HFFc6 (cell line): ENCODE results near the gene INPP5K. TPM values are rescaled to one million over a fixed set of nuclear protein-coding genes. Genes with fewer than 3 reads are reported as not detected.
"Not testable (repeated sequence)": the region's sequence is repeated elsewhere in the genome, so short reads cannot be mapped to it uniquely, and the experiment has no call there.

Experiments used
- DNase-seq: peaks from one replicate; pipeline ENCODE4 v3.0.0-alpha.2; 2018
- H3K27ac Mint-ChIP-seq: 2 replicates; pipeline ENCODE4 v1.8.0; 2020; ENCODE audit warnings: mild to moderate bottlenecking, mixed read lengths
- H3K27me3 Mint-ChIP-seq: 2 replicates; pipeline ENCODE4 v1.8.0; 2021; ENCODE audit warnings: mild to moderate bottlenecking, moderate library complexity, mixed read lengths; ENCODE audit not compliant: insufficient read depth
- H3K36me3 Mint-ChIP-seq: 2 replicates; pipeline ENCODE4 v1.8.0; 2021; ENCODE audit warnings: low read depth, mixed read lengths
- H3K4me1 Mint-ChIP-seq: 2 replicates; pipeline ENCODE4 v1.8.0; 2020; ENCODE audit warnings: low read depth, mixed read lengths
- H3K4me3 Mint-ChIP-seq: 2 replicates; pipeline ENCODE4 v1.8.0; 2020; ENCODE audit warnings: mild to moderate bottlenecking, moderate library complexity, mixed read lengths
- H3K9me3 Mint-ChIP-seq: 2 replicates; pipeline ENCODE4 v1.8.0; 2020; ENCODE audit warnings: mild to moderate bottlenecking, mixed read lengths
- total RNA-seq, 6 experiments: library from RNA; stranded (reverse); fragmentation: NEBNext Ultra II Directional; extraction: Animal tissue kit (Norgen Biotek cat#: 25700); gene quantifications; 2 replicates in 1 of 6; 3 replicates in 5 of 6; pipeline ENCODE4 v1.2.3, GENCODE V29; 2021
- TF ChIP-seq, protein P1 (sequence below): fragments of 200-600 bp; sonication (generic); IDR thresholded peaks from 2 replicates; pipeline ENCODE4 v1.5.0; 2021; ENCODE audit warnings: antibody characterized with exemption, mild to moderate bottlenecking

INPP5K gene
- total RNA-seq, 6 experiments from 2014 or later = 18.2 to 23.5 (median 20.3) TPM

DNA sequence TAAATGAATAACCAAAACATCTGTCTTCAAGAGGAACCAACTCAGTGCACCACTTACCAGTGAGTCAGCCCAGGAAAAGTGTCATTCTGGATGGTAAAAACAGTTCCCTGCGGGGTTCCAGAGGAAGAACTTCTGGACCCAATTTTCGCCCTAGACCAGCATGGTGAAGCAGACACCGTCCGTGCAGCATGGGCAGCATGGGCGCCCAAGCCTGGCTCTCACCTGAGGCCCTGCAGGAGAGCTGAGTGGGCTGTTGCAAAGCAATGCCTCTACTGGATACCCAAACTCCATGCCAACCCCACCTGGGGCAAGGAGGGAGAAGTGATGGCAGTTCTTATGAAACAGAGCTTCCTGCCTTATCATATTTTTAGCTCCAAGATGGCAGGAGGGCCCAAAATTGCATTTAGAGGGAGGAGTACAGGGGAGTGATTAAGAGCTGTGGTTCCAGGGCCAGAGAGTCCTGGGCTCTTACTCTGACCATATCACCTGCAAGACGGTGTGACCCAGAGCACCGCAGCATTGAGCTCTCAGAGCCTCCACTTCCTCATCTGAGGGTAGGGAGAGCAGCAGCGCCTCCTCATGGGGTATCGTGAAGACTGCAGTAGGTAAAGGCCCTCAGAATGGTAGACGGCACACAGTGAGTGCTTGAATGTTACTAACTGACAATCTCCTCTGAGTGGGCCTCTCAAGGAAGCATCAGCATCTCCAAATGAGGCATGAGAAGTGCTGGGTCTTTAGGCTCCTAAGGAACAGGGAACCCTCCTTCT is 16.6 kb upstream of the INPP5K start:
- Mint-ChIP-seq H3K36me3 (peaks cover 30% of the 10 kb centered on the region), H3K4me3 (no peak overlapping the region), H3K4me1 (peaks cover 8% of the 10 kb centered on the region), H3K27ac (no peak overlapping the region), H3K9me3 (no peaks in the 10 kb centered on the region), H3K27me3 (no peaks in the 10 kb centered on the region; the same call in 1 of the 2 replicates)
- no peak for DNase-seq
- TF ChIP-seq, protein P1, sequence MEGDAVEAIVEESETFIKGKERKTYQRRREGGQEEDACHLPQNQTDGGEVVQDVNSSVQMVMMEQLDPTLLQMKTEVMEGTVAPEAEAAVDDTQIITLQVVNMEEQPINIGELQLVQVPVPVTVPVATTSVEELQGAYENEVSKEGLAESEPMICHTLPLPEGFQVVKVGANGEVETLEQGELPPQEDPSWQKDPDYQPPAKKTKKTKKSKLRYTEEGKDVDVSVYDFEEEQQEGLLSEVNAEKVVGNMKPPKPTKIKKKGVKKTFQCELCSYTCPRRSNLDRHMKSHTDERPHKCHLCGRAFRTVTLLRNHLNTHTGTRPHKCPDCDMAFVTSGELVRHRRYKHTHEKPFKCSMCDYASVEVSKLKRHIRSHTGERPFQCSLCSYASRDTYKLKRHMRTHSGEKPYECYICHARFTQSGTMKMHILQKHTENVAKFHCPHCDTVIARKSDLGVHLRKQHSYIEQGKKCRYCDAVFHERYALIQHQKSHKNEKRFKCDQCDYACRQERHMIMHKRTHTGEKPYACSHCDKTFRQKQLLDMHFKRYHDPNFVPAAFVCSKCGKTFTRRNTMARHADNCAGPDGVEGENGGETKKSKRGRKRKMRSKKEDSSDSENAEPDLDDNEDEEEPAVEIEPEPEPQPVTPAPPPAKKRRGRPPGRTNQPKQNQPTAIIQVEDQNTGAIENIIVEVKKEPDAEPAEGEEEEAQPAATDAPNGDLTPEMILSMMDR = peak; percentile 46

DNA sequence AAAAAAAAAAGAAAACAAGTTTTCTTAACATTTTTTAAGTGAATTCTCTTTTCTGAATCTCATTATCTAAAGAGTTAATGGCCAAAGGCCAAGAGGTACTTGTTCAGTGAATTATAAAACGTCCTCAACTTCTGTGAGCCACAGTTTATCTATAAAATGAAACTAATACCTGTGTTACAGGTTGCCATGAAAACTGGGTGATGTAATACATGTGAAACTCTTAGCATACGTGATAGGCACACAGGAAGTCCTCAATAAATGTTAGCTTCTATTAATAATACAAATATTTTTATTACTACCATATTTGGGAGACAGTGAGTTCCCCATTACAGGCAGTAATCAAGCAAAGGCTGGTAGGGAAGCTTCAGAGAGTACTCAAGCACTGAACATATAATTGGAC is 13.5 kb upstream of the INPP5K start:
- H3K27me3 Mint-ChIP-seq = no peaks in the 10 kb centered on the region
- H3K27ac Mint-ChIP-seq = no peak overlapping the region
- no peaks in the 10 kb centered on the region for H3K9me3 Mint-ChIP-seq
- H3K4me1 Mint-ChIP-seq = peaks cover 8% of the 10 kb centered on the region
- no peak overlapping the region for H3K4me3 Mint-ChIP-seq
- TF ChIP-seq, protein P1 = no peak
- H3K36me3 Mint-ChIP-seq = peaks cover 23% of the 10 kb centered on the region
- DNase-seq = no peak

DNA sequence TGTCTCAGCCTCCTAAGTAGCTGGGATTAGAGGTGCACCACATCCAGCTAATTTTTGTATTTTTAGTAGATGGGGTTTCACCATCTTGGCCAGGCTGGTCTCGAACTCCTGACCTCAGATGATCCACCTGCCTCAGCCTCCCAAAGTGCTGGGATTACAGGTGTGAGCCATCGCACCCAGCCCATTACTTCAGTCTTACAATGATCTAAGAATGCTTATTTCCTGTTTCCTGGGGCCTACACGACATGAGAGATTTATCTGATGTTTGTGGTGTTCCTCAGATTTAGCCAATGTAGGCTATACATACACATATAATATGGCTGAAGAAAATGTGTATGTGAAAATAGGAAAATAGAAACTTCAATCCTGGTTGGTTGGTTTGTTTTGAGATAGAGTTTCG is 10.5 kb upstream of the INPP5K start:
- not testable (repeated sequence) for H3K9me3 Mint-ChIP-seq, H3K4me1 Mint-ChIP-seq, H3K4me3 Mint-ChIP-seq, H3K27ac Mint-ChIP-seq, H3K27me3 Mint-ChIP-seq, DNase-seq, H3K36me3 Mint-ChIP-seq

DNA sequence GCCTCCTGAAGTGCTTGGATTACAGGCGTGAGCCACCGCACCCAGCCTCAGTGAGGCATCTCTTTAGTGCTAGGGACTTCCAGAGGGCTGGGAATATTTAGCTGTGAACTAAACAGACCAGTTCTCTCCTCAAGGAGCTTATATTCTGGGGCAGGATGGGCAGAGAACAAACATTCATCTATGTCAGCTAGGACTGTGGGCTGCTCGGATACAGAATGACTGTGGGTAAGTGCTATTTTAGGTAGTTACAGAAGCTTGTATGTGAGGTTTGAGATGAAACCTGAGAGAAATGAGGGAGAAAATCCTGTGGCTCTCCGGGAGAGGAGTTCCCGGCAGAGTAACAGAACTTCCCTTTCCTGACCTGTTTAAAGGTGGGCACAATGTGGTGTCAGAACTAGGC is 6.2 kb upstream of the INPP5K start:
- no peaks in the 10 kb centered on the region for H3K9me3 Mint-ChIP-seq
- peaks cover 14% of the 10 kb centered on the region; the same call in 1 of the 2 replicates for H3K36me3 Mint-ChIP-seq
- peaks cover 3% of the 10 kb centered on the region; the same call in 1 of the 2 replicates for H3K4me1 Mint-ChIP-seq
- H3K27me3 Mint-ChIP-seq = no peaks in the 10 kb centered on the region
- no peak for DNase-seq
- H3K4me3 Mint-ChIP-seq = no peak overlapping the region
- TF ChIP-seq, protein P1 = no peak
- no peak overlapping the region for H3K27ac Mint-ChIP-seq

GRCh38 chr17:1521086-1521640 is 4.8 kb upstream of the INPP5K start:
- Mint-ChIP-seq H3K27ac (no peak overlapping the region), H3K9me3 (no peaks in the 10 kb centered on the region)
- TF ChIP-seq, protein P1 = no peak; the same call in 1 of the 2 replicates

GRCh38 chr17:1519678-1520077 is 3.3 kb upstream of the INPP5K start:
- peaks cover 16% of the 10 kb centered on the region; the same call in 1 of the 2 replicates for H3K36me3 Mint-ChIP-seq
- no peaks in the 10 kb centered on the region for H3K27me3 Mint-ChIP-seq
- DNase-seq = no peak
- H3K9me3 Mint-ChIP-seq = no peaks in the 10 kb centered on the region
- no peak overlapping the region for H3K27ac Mint-ChIP-seq
- H3K4me3 Mint-ChIP-seq = no peak overlapping the region
- TF ChIP-seq, protein P1 = no peak
- H3K4me1 Mint-ChIP-seq = peaks cover 17% of the 10 kb centered on the region

More at GRCh38 chr17:1521086-1521640, 4.8 kb upstream of the INPP5K start:
- Mint-ChIP-seq H3K4me3 (no peak overlapping the region), H3K36me3 (peaks cover 16% of the 10 kb centered on the region; the same call in 1 of the 2 replicates), H3K27me3 (no peaks in the 10 kb centered on the region), H3K4me1 (peaks cover 7% of the 10 kb centered on the region; the same call in 1 of the 2 replicates)
- no peak for DNase-seq
